CD4-positive, alpha-beta T cell treated with Interferon gamma for 1 hour (primary cell): Measurements from ENCODE around the gene CACNA1C.

ENCODE experiments used
- DNase-seq: peaks from one replicate; pipeline ENCODE4 v3.0.0-alpha.2; 2020

CACNA1C gene

GRCh38 chr12:2212537-2212936 is 159.8 kb downstream of the CACNA1C start:
- DNase-seq, result no peak

GRCh38 chr12:2212971-2213869 is 160.4 kb downstream of the CACNA1C start:
- DNase-seq, result no peak

GRCh38 chr12:2214411-2214810 is 161.6 kb downstream of the CACNA1C start:
- DNase-seq, result no peak

- DNase-seq, result no peak
These were observed 163.1 kb downstream of the CACNA1C start for GRCh38 chr12:2215709-2216560.

- DNase-seq, result no peak
These were observed 165.9 kb downstream of the CACNA1C start for GRCh38 chr12:2218706-2219105.

- no peak for DNase-seq
These were observed 168.3 kb downstream of the CACNA1C start for GRCh38 chr12:2221030-2221621.

- no peak for DNase-seq
These were observed 169.9 kb downstream of the CACNA1C start for GRCh38 chr12:2222691-2223090.

- no peak for DNase-seq
These were observed 172.2 kb downstream of the CACNA1C start for GRCh38 chr12:2224961-2225360.

- no peak for DNase-seq
These were observed 172.9 kb downstream of the CACNA1C start for GRCh38 chr12:2225696-2226095.

- no peak for DNase-seq
These were observed 173.9 kb downstream of the CACNA1C start for GRCh38 chr12:2226641-2227040.

- no peak for DNase-seq
These were observed 174.6 kb downstream of the CACNA1C start for GRCh38 chr12:2227360-2227759.

GRCh38 chr12:2228535-2228934 is 175.7 kb downstream of the CACNA1C start:
- DNase-seq, result no peak

- DNase-seq, result no peak
These were observed 177.1 kb downstream of the CACNA1C start for GRCh38 chr12:2229661-2230539.

GRCh38 chr12:2231011-2231595 is 178.3 kb downstream of the CACNA1C start:
- DNase-seq, result no peak

GRCh38 chr12:2231956-2232355 is 179.2 kb downstream of the CACNA1C start:
- no peak for DNase-seq

- no peak for DNase-seq
These were observed 180.2 kb downstream of the CACNA1C start for GRCh38 chr12:2233034-2233433.

GRCh38 chr12:2234091-2234490 is 181.3 kb downstream of the CACNA1C start:
- DNase-seq, result no peak

- DNase-seq, result no peak
These were observed 182.0 kb downstream of the CACNA1C start for GRCh38 chr12:2234646-2235350.

- DNase-seq, result no peak
These were observed 183.9 kb downstream of the CACNA1C start for GRCh38 chr12:2236506-2237294.

GRCh38 chr12:2238111-2238510 is 185.3 kb downstream of the CACNA1C start:
- DNase-seq, result no peak
